ENCODE data around the gene FKBP5. TPM values are rescaled to one million over a fixed set of nuclear protein-coding genes. Genes with fewer than 3 reads are reported as not detected.

Gene FKBP5
- polyA plus RNA-seq, 1 experiment, result 1.6 TPM

- TF ChIP-seq CTCF (IDR thresholded peaks at IDR 0.05; ENCODE audit: insufficient read depth, low read depth, low read length), result no peak
- Histone ChIP-seq H3K4me3 (ENCODE audit: low read depth, low read length) (no peak overlapping the region), H3K27me3 (ENCODE audit: control insufficient read depth, insufficient read depth, low read length) (no peaks in the 10 kb centered on the region), H3K36me3 (ENCODE audit: control insufficient read depth, insufficient read depth, low read length) (no peaks in the 10 kb centered on the region)
- no peak for DNase-seq (ENCODE audit: low read depth)
- ChIA-PET CTCF (interaction anchor here (4.8 kb wide), 1 partner anchor 13 kb away, joined by 24 read pairs; the partner anchor contains the start of gene ARMC12), POLR2A (no interaction called here)
Measured at GRCh38 chr6:35723587-35723986, 34.9 kb upstream of the FKBP5 start.

GRCh38 chr6:35722121-35722761 lies 33.5 kb upstream of the FKBP5 start:
- DNase-seq (ENCODE audit: low read depth), result no peak
- Histone ChIP-seq H3K4me3 (ENCODE audit: low read depth, low read length) (no peak overlapping the region), H3K27me3 (ENCODE audit: control insufficient read depth, insufficient read depth, low read length) (no peaks in the 10 kb centered on the region), H3K36me3 (ENCODE audit: control insufficient read depth, insufficient read depth, low read length) (no peaks in the 10 kb centered on the region)
- POLR2A ChIA-PET, result no interaction called here
- no peak for TF ChIP-seq CTCF (IDR thresholded peaks at IDR 0.05; ENCODE audit: insufficient read depth, low read depth, low read length)
- CTCF ChIA-PET, result interaction anchor here (1.1 kb wide), 1 partner anchor 14 kb away, joined by 4 read pairs; the partner anchor contains the start of gene ARMC12

- no peak overlapping the region for H3K4me3 ChIP-seq (ENCODE audit: low read depth, low read length)
- ChIA-PET CTCF (interaction anchor here (2.0 kb wide), 1 partner anchor 17 kb away, joined by 6 read pairs; the partner anchor contains the start of gene ARMC12), POLR2A (no interaction called here)
- no peaks in the 10 kb centered on the region for H3K27me3 ChIP-seq (ENCODE audit: control insufficient read depth, insufficient read depth, low read length)
- no peaks in the 10 kb centered on the region for H3K36me3 ChIP-seq (ENCODE audit: control insufficient read depth, insufficient read depth, low read length)
- no peak for TF ChIP-seq CTCF (IDR thresholded peaks at IDR 0.05; ENCODE audit: insufficient read depth, low read depth, low read length)
- no peak for DNase-seq (ENCODE audit: low read depth)
Measured at GRCh38 chr6:35719830-35720733, 31.4 kb upstream of the FKBP5 start.

GRCh38 chr6:35719404-35719829 lies 30.7 kb upstream of the FKBP5 start:
- no peak for DNase-seq (ENCODE audit: low read depth)
- Histone ChIP-seq H3K4me3 (ENCODE audit: low read depth, low read length) (no peak overlapping the region), H3K36me3 (ENCODE audit: control insufficient read depth, insufficient read depth, low read length) (no peaks in the 10 kb centered on the region), H3K27me3 (ENCODE audit: control insufficient read depth, insufficient read depth, low read length) (no peaks in the 10 kb centered on the region)
- TF ChIP-seq CTCF (IDR thresholded peaks at IDR 0.05; ENCODE audit: insufficient read depth, low read depth, low read length), result no peak
- ChIA-PET POLR2A (no interaction called here), CTCF (interaction anchor here (2.0 kb wide), 1 partner anchor 18 kb away, joined by 6 read pairs; the partner anchor contains the start of gene ARMC12)

- DNase-seq (ENCODE audit: low read depth), result no peak
- TF ChIP-seq CTCF (IDR thresholded peaks at IDR 0.05; ENCODE audit: insufficient read depth, low read depth, low read length), result no peak
- no peaks in the 10 kb centered on the region for H3K27me3 ChIP-seq (ENCODE audit: control insufficient read depth, insufficient read depth, low read length)
- ChIA-PET POLR2A (no interaction called here), CTCF (interaction anchor here (2.0 kb wide), 1 partner anchor 18 kb away, joined by 6 read pairs; the partner anchor contains the start of gene ARMC12)
- no peaks in the 10 kb centered on the region for H3K36me3 ChIP-seq (ENCODE audit: control insufficient read depth, insufficient read depth, low read length)
- H3K4me3 ChIP-seq (ENCODE audit: low read depth, low read length), result no peak overlapping the region
Measured at GRCh38 chr6:35718911-35719381, 30.2 kb upstream of the FKBP5 start.
